ENCODE results near the gene EYS.

Gene EYS

DNA sequence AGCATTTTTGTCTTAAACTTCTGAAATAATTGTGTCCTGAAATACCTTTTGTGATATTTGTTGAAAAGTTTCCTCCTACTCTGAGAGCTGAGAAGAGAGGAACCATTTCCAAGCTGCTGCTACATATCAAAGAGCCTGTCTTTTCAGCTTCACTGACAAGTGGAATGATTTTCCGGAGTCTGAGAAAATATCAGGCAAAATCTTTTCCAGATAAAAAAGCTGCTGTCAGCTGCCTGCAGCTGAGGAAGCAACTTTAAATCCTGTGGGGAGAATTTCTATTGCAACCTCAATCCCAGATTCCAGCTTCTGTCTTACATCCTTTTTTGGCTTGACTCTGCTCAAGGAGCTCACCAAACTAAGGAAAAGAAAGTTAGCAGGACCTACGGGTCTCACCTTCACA is 1167.1 kb downstream of the EYS start:
- no peak overlapping the region for H3K4me3 Mint-ChIP-seq
- TF ChIP-seq CTCF (IDR thresholded peaks at IDR 0.05) = no peak
- DNase-seq = no peak
- no peak overlapping the region for H3K27ac Mint-ChIP-seq
- H3K4me1 Mint-ChIP-seq = no peaks in the 10 kb centered on the region
- H3K9me3 Mint-ChIP-seq = no peaks in the 10 kb centered on the region
- H3K27me3 Mint-ChIP-seq (ENCODE audit: low read depth, poor library complexity) = no peaks in the 10 kb centered on the region
- H3K36me3 Mint-ChIP-seq (ENCODE audit: low read depth) = no peaks in the 10 kb centered on the region

- Mint-ChIP-seq H3K27ac (no peak overlapping the region), H3K4me3 (no peak overlapping the region), H3K36me3 (ENCODE audit: low read depth) (no peaks in the 10 kb centered on the region), H3K9me3 (no peaks in the 10 kb centered on the region), H3K4me1 (no peaks in the 10 kb centered on the region), H3K27me3 (ENCODE audit: low read depth, poor library complexity) (no peaks in the 10 kb centered on the region)
- no peak for TF ChIP-seq CTCF (IDR thresholded peaks at IDR 0.05)
- no peak for DNase-seq
Observed at GRCh38 chr6:64538722-64539121, 1168.3 kb downstream of the EYS start.

DNA sequence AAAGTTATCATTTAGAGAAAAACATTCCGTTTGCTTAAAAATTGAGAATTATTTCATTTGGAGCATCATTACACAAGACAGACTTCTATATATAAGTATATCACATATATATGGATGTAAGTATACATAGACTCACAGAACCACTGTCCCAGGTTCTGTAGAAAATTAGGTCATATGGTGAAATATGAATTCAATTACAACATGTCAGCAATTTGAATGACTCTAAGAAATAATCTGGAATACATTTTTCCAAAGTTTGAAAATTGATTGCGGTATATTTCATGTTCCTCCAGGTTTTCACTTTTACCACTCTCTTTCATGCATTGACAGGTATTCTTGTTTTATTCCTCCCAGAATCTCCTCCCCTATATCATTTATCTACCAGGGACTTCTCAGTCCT is 1179.1 kb downstream of the EYS start:
- H3K4me1 Mint-ChIP-seq = no peaks in the 10 kb centered on the region
- H3K4me3 Mint-ChIP-seq = no peak overlapping the region
- no peak for DNase-seq
- no peak overlapping the region for H3K27ac Mint-ChIP-seq
- no peaks in the 10 kb centered on the region for H3K27me3 Mint-ChIP-seq (ENCODE audit: low read depth, poor library complexity)
- no peak for TF ChIP-seq CTCF (IDR thresholded peaks at IDR 0.05)
- no peaks in the 10 kb centered on the region for H3K9me3 Mint-ChIP-seq
- no peaks in the 10 kb centered on the region for H3K36me3 Mint-ChIP-seq (ENCODE audit: low read depth)

DNA sequence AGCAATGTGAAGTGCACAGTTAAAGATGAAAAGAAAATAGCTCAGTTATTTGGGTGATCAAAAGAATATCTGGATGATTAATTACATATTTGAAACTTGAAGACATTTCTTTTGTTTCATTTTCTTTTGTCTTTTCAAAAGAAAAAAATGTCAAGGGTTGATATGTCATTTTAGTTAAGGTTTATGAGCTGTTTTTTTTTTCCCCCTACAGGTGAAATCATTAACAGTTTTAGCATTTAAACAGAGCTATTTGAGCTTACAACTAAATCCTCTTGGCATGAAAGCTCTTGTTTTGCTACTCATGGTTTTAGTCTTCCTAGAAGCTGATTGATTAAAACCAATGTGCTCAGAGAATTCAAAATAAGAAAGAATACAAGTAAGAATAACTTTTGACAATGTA is 1184.2 kb downstream of the EYS start:
- no peaks in the 10 kb centered on the region for H3K4me1 Mint-ChIP-seq
- no peak for TF ChIP-seq CTCF (IDR thresholded peaks at IDR 0.05)
- H3K27me3 Mint-ChIP-seq (ENCODE audit: low read depth, poor library complexity) = no peaks in the 10 kb centered on the region
- no peak for DNase-seq
- H3K4me3 Mint-ChIP-seq = no peak overlapping the region
- no peaks in the 10 kb centered on the region for H3K9me3 Mint-ChIP-seq
- no peak overlapping the region for H3K27ac Mint-ChIP-seq
- H3K36me3 Mint-ChIP-seq (ENCODE audit: low read depth) = no peaks in the 10 kb centered on the region

- Mint-ChIP-seq H3K27ac (no peak overlapping the region), H3K4me3 (no peak overlapping the region), H3K36me3 (ENCODE audit: low read depth) (no peaks in the 10 kb centered on the region), H3K9me3 (no peaks in the 10 kb centered on the region), H3K4me1 (no peaks in the 10 kb centered on the region), H3K27me3 (ENCODE audit: low read depth, poor library complexity) (peaks cover 4% of the 10 kb centered on the region)
- no peak for DNase-seq
- no peak for TF ChIP-seq CTCF (IDR thresholded peaks at IDR 0.05)
Observed at GRCh38 chr6:64520050-64520449, 1187.0 kb downstream of the EYS start.

- Mint-ChIP-seq H3K9me3 (no peaks in the 10 kb centered on the region), H3K4me3 (no peak overlapping the region), H3K27ac (no peak overlapping the region), H3K27me3 (ENCODE audit: low read depth, poor library complexity) (peaks cover 4% of the 10 kb centered on the region), H3K4me1 (no peaks in the 10 kb centered on the region), H3K36me3 (ENCODE audit: low read depth) (no peaks in the 10 kb centered on the region)
- DNase-seq = no peak
- TF ChIP-seq CTCF (IDR thresholded peaks at IDR 0.05) = no peak
Observed at GRCh38 chr6:64516393-64516792, 1190.6 kb downstream of the EYS start.
